B cell (primary cell): Measurements from ENCODE around the gene ATP8A1. TPM values are rescaled to one million over a fixed set of nuclear protein-coding genes. Genes with fewer than 3 reads are reported as not detected.

Source experiments
- ATAC-seq: fragments of 200-7000 bp; cut with Tn5 transposase; one replicate; pipeline ENCODE4 v1.10.0; 2021; ENCODE audit warnings: low read depth, mild to moderate bottlenecking, moderate number of reproducible peaks, moderate library complexity
- CTCF ChIA-PET: fragments of 350-600 bp; sonication (Branson Sonifier 250); formaldehyde crosslinking; loops from one replicate; lab custom pipeline; 2021; ENCODE audit warnings: antibody characterized with exemption, inconsistent platforms; lab: Charles Lee
- POLR2A ChIA-PET: fragments of 350-600 bp; sonication (Branson Sonifier 250); formaldehyde crosslinking; loops from one replicate; lab custom pipeline; 2021; ENCODE audit warnings: antibody characterized with exemption; lab: Charles Lee
- DNase-seq: peaks from one replicate; pipeline ENCODE4 v3.0.0; 2013
- H2AFZ ChIP-seq: 2 replicates; pipeline ENCODE4 v1.6.1; 2012; ENCODE audit warnings: mild to moderate bottlenecking, low read depth, low read length; ENCODE audit not compliant: insufficient read depth, poor library complexity, severe bottlenecking
- H3K27ac ChIP-seq, 2 donors: 1 replicate in 1 of 2; 2 replicates in 1 of 2; pipeline ENCODE4 v1.5.1; 2012 to 2013; ENCODE audit warnings: low read length in 2 of 2, mild to moderate bottlenecking in 2 of 2, moderate library complexity in 1 of 2
- H3K27me3 ChIP-seq, 4 experiments: fragments of 200-600 bp in 1 of 4; sonication (generic) in 1 of 4; replicated peaks in 1 of 4; 1 replicate in 2 of 4; 2 replicates in 2 of 4; pipeline versions ENCODE4 v1.6.1 to v1.7.0; 2013 to 2016; ENCODE audit warnings: low read length in 3 of 4, mild to moderate bottlenecking in 2 of 4, mixed read lengths in 1 of 4, moderate library complexity in 1 of 4; ENCODE audit not compliant: insufficient read depth in 4 of 4, control insufficient read depth in 3 of 4; ENCODE audit errors: control extremely low read depth in 1 of 4
- H3K36me3 ChIP-seq, 2 experiments: replicated peaks in 1 of 2; 1 replicate in 1 of 2; 2 replicates in 1 of 2; pipeline versions ENCODE4 v1.6.1 to v1.7.1; 2013; ENCODE audit warnings: low read length in 1 of 2; ENCODE audit not compliant: insufficient read depth in 2 of 2, control insufficient read depth in 1 of 2; ENCODE audit errors: control extremely low read depth in 1 of 2, extremely low read depth in 1 of 2
- H3K4me1 ChIP-seq, 2 donors: fragments of 200-600 bp in 1 of 2; sonication (generic) in 1 of 2; 1 replicate in 1 of 2; 2 replicates in 1 of 2; pipeline versions ENCODE4 v1.5.1 to v1.6.1; 2013 to 2017; ENCODE audit warnings: low read length in 2 of 2; ENCODE audit not compliant: control insufficient read depth in 2 of 2, insufficient read depth in 2 of 2
- H3K4me2 ChIP-seq: replicated peaks from 2 replicates; pipeline ENCODE3; 2012; ENCODE audit warnings: mild to moderate bottlenecking, low read depth, low read length; ENCODE audit not compliant: poor library complexity, severe bottlenecking
- H3K4me3 ChIP-seq, 5 experiments: fragments of 200-600 bp in 1 of 5; sonication (generic) in 1 of 5; 1 replicate in 3 of 5; 2 replicates in 2 of 5; pipeline versions ENCODE4 v1.5.1 to v1.7.0; 2011 to 2016; ENCODE audit warnings: low read length in 4 of 5, mild to moderate bottlenecking in 4 of 5, low read depth in 2 of 5, control low read depth in 1 of 5, moderate library complexity in 1 of 5; ENCODE audit not compliant: insufficient read depth in 1 of 5; ENCODE audit errors: control extremely low read depth in 1 of 5, extremely low read depth in 1 of 5
- H3K79me2 ChIP-seq: fragments of 200-600 bp; sonication (generic); one replicate; pipeline ENCODE4 v1.6.0; 2016; ENCODE audit warnings: low read length; ENCODE audit not compliant: control insufficient read depth, insufficient read depth
- H3K9ac ChIP-seq: fragments of 200-600 bp; sonication (generic); 2 replicates; pipeline ENCODE4 v1.6.1; 2017; ENCODE audit warnings: mild to moderate bottlenecking, low read length, moderate library complexity
- H3K9me3 ChIP-seq, 3 donors: one replicate each; pipeline versions ENCODE4 v1.6.1 to v1.7.1; 2013; ENCODE audit warnings: low read length in 2 of 3; ENCODE audit not compliant: control insufficient read depth in 2 of 3, insufficient read depth in 1 of 3; ENCODE audit errors: control extremely low read depth in 1 of 3
- H4K20me1 ChIP-seq: 2 replicates; pipeline ENCODE4 v1.6.0; 2012; ENCODE audit warnings: mild to moderate bottlenecking, low read length; ENCODE audit not compliant: insufficient read depth, control insufficient read depth, poor library complexity, severe bottlenecking
- H3K27ac Mint-ChIP-seq: one replicate; pipeline ENCODE4 v1.8.0; 2021; ENCODE audit warnings: mixed read lengths
- H3K27me3 Mint-ChIP-seq: one replicate; pipeline ENCODE4 v1.8.0; 2021; ENCODE audit warnings: mixed read lengths
- H3K4me1 Mint-ChIP-seq: one replicate; pipeline ENCODE4 v1.8.0; 2021; ENCODE audit warnings: mixed read lengths
- H3K4me3 Mint-ChIP-seq: one replicate; pipeline ENCODE4 v1.8.0; 2021; ENCODE audit warnings: mixed read lengths
- H3K9me3 Mint-ChIP-seq: one replicate; pipeline ENCODE4 v1.8.0; 2022; ENCODE audit warnings: mixed read lengths; ENCODE audit not compliant: insufficient read depth
- EZH2 ChIP-seq: IDR thresholded peaks from 2 replicates; pipeline ENCODE4 v1.6.1; 2012; ENCODE audit warnings: borderline replicate concordance, low read depth, mild to moderate bottlenecking, moderate library complexity, low read length; ENCODE audit not compliant: insufficient read depth, poor library complexity, severe bottlenecking
- WGBS: methylation state at CpG from one replicate; pipeline ENCODE4 v1.1.5; 2013; ENCODE audit warnings: missing lambda C conversion rate; ENCODE audit not compliant: insufficient coverage; 5-methylcytosine and 5-hydroxymethylcytosine counted together
- intact Hi-C: fragments of 100-400 bp; cut with micrococcal nuclease; formaldehyde crosslinking; loops from one replicate; pipeline ENCODE4 v1.10.0; 2022
- polyA plus RNA-seq: library from polyadenylated mRNA; depleted of rRNA; stranded (reverse); fragments of >200 nt; gene quantifications from 2 replicates; pipeline ENCODE4 v1.2.3, GENCODE V29; 2012
- total RNA-seq, 2 donors: library from RNA; stranded (reverse); fragments of 120-200 nt in 1 of 2; gene quantifications; 1 replicate in 1 of 2; 2 replicates in 1 of 2; pipeline versions ENCODE4 v1.2.3 to v1.2.4, GENCODE V29; 2013 to 2022
- TF ChIP-seq, protein P1 (sequence below): fragments of 200-600 bp; IDR thresholded peaks from one replicate; pipeline ENCODE4 v1.8.0; 2022; ENCODE audit warnings: antibody characterized with exemption, mild to moderate bottlenecking

ATP8A1 gene
- total and polyA plus RNA-seq, 2 donors (not counting 1 experiment from before 2014, with no cell fraction given) = 28.7 to 51.8 TPM

GRCh38 chr4:42673082-42673425 is 16.1 kb upstream of the ATP8A1 start:
- H3K27me3 Mint-ChIP-seq = peaks cover 14% of the 10 kb centered on the region
- peak; percentile 16 for DNase-seq
- no peak overlapping the region for H3K27ac ChIP-seq
- no peaks in the 10 kb centered on the region for H3K9me3 ChIP-seq
- TF ChIP-seq, protein P1, sequence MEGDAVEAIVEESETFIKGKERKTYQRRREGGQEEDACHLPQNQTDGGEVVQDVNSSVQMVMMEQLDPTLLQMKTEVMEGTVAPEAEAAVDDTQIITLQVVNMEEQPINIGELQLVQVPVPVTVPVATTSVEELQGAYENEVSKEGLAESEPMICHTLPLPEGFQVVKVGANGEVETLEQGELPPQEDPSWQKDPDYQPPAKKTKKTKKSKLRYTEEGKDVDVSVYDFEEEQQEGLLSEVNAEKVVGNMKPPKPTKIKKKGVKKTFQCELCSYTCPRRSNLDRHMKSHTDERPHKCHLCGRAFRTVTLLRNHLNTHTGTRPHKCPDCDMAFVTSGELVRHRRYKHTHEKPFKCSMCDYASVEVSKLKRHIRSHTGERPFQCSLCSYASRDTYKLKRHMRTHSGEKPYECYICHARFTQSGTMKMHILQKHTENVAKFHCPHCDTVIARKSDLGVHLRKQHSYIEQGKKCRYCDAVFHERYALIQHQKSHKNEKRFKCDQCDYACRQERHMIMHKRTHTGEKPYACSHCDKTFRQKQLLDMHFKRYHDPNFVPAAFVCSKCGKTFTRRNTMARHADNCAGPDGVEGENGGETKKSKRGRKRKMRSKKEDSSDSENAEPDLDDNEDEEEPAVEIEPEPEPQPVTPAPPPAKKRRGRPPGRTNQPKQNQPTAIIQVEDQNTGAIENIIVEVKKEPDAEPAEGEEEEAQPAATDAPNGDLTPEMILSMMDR = no peak
- no peak for TF ChIP-seq EZH2
- ChIA-PET CTCF (no interaction called here), POLR2A (no interaction called here)
- H3K9me3 Mint-ChIP-seq = no peaks in the 10 kb centered on the region
- no peaks in the 10 kb centered on the region for H4K20me1 ChIP-seq
- no peaks in the 10 kb centered on the region for H3K36me3 ChIP-seq
- no peak overlapping the region for H3K4me3 ChIP-seq
- H3K27me3 ChIP-seq = no peaks in the 10 kb centered on the region
- no peak overlapping the region for H3K4me3 Mint-ChIP-seq
- peaks cover 16% of the 10 kb centered on the region for H3K4me1 Mint-ChIP-seq
- no peak overlapping the region for H3K4me2 ChIP-seq
- H3K4me1 ChIP-seq = peaks cover 7 to 10% of the 10 kb centered on the region in 2 donors
- intact Hi-C loops = no loop called here
- H2AFZ ChIP-seq = no peak overlapping the region
- no peak overlapping the region for H3K9ac ChIP-seq
- no peak for ATAC-seq
- H3K27ac Mint-ChIP-seq = no peak overlapping the region
- H3K79me2 ChIP-seq = no peaks in the 10 kb centered on the region
- no CpG with 5 or more reads among the region's 2 CpGs for WGBS

- intact Hi-C loops = no loop called here
- H2AFZ ChIP-seq = no peak overlapping the region
- no peak overlapping the region for H3K27ac Mint-ChIP-seq
- peaks cover 13% of the 10 kb centered on the region for H3K4me1 Mint-ChIP-seq
- DNase-seq (no peak), ATAC-seq (no peak)
- peaks cover 6 to 7% of the 10 kb centered on the region in 2 donors for H3K4me1 ChIP-seq
- no peaks in the 10 kb centered on the region for H3K9me3 Mint-ChIP-seq
- peaks cover 15% of the 10 kb centered on the region for H3K27me3 Mint-ChIP-seq
- H3K9me3 ChIP-seq = no peaks in the 10 kb centered on the region
- no peak overlapping the region for H3K9ac ChIP-seq
- POLR2A ChIA-PET = no interaction called here
- H3K79me2 ChIP-seq = no peaks in the 10 kb centered on the region
- H3K4me3 Mint-ChIP-seq = no peak overlapping the region
- no peak overlapping the region for H3K4me3 ChIP-seq
- H4K20me1 ChIP-seq = no peaks in the 10 kb centered on the region
- TF ChIP-seq, protein P1 = no peak
- TF ChIP-seq EZH2 = no peak
- no peaks in the 10 kb centered on the region for H3K36me3 ChIP-seq
- no peak overlapping the region for H3K4me2 ChIP-seq
- H3K27ac ChIP-seq = no peak overlapping the region
- CTCF ChIA-PET = no interaction called here
- H3K27me3 ChIP-seq = no peaks in the 10 kb centered on the region
- WGBS = no CpG with 5 or more reads among the region's 2 CpGs
These were observed 15.6 kb upstream of the ATP8A1 start for GRCh38 chr4:42672359-42673081.
